Activated CD8-positive, alpha-beta memory T cell treated with anti-CD3 and anti-CD28 coated beads, Interleukin-2, amount 50 U/mL, for 4 hours (primary cell): Measurements from ENCODE around the gene FN1.

Source experiments
- DNase-seq: peaks from one replicate; pipeline ENCODE4 v3.0.0-alpha.2; 2020

FN1 gene

GRCh38 chr2:215435870-215436704 lies at the start of gene FN1:
FN1 (minus strand) TSS chr2:215436068; CDS start chr2:215435802, 266 bp downstream.
- DNase-seq, result peak; percentile 66

- no peak for DNase-seq
These were observed 49.2 kb upstream of the FN1 start for GRCh38 chr2:215485032-215485431.

- no peak for DNase-seq
These were observed 48.7 kb upstream of the FN1 start for GRCh38 chr2:215484570-215484969.

GRCh38 chr2:215483431-215483830 lies 47.6 kb upstream of the FN1 start:
- DNase-seq, result no peak

- no peak for DNase-seq
These were observed 43.8 kb upstream of the FN1 start for GRCh38 chr2:215479536-215480240.

GRCh38 chr2:215479121-215479520 lies 43.3 kb upstream of the FN1 start:
- no peak for DNase-seq

- no peak for DNase-seq
These were observed 40.6 kb upstream of the FN1 start for GRCh38 chr2:215476424-215476823.

- DNase-seq, result no peak
These were observed 30.4 kb upstream of the FN1 start for GRCh38 chr2:215466097-215466909.

- no peak for DNase-seq
These were observed 29.4 kb upstream of the FN1 start for GRCh38 chr2:215465256-215465655.

GRCh38 chr2:215461836-215462532 lies 26.1 kb upstream of the FN1 start:
- no peak for DNase-seq

- DNase-seq, result no peak
These were observed 25.0 kb upstream of the FN1 start for GRCh38 chr2:215460682-215461382.

- DNase-seq, result no peak
These were observed 20.1 kb upstream of the FN1 start for GRCh38 chr2:215455958-215456357.

GRCh38 chr2:215454519-215455246 lies 18.8 kb upstream of the FN1 start:
- DNase-seq, result no peak

- no peak for DNase-seq
These were observed 16.9 kb upstream of the FN1 start for GRCh38 chr2:215452725-215453124.

- DNase-seq, result no peak
These were observed 15.3 kb upstream of the FN1 start for GRCh38 chr2:215451012-215451756.

- no peak for DNase-seq
These were observed 14.5 kb upstream of the FN1 start for GRCh38 chr2:215450188-215451011.

GRCh38 chr2:215447673-215448081 lies 11.8 kb upstream of the FN1 start:
- no peak for DNase-seq

GRCh38 chr2:215447056-215447455 lies 11.2 kb upstream of the FN1 start:
- no peak for DNase-seq

GRCh38 chr2:215442401-215442787 lies 6.5 kb upstream of the FN1 start:
- no peak for DNase-seq
